Measurements from ENCODE around the gene HSPA12B. TPM values are rescaled to one million over a fixed set of nuclear protein-coding genes. Genes with fewer than 3 reads are reported as not detected.

HSPA12B gene
- total and polyA plus RNA-seq, 2 of the 13 experiments (the other 11 are each of a cell fraction or from before 2014, with no cell fraction given), result 0.01 TPM; not detected in 1

- TF ChIP-seq MNT (IDR thresholded peaks at IDR 0.05) (peak; percentile 77), ZBTB46 (CRISPR knock-in tag; IDR thresholded peaks at IDR 0.05; ENCODE audit: borderline replicate concordance) (no peak), CHD4 (IDR thresholded peaks at IDR 0.05; ENCODE audit: borderline replicate concordance, low read length) (no peak), ZNF18 (CRISPR knock-in tag; IDR thresholded peaks at IDR 0.05; ENCODE audit: insufficient replicate concordance) (peak; percentile 92), ZNF703 (CRISPR knock-in tag; IDR thresholded peaks at IDR 0.05; ENCODE audit: borderline replicate concordance) (no peak), ZNF775 (CRISPR knock-in tag; IDR thresholded peaks at IDR 0.05; ENCODE audit: borderline replicate concordance) (no peak), NFRKB (IDR thresholded peaks at IDR 0.05) (no peak), ZNF44 (CRISPR knock-in tag; IDR thresholded peaks at IDR 0.05) (peak; percentile 72), ZNF3 (CRISPR knock-in tag; IDR thresholded peaks at IDR 0.05) (no peak), LBX2 (CRISPR knock-in tag; IDR thresholded peaks at IDR 0.05; ENCODE audit: borderline replicate concordance) (0 out of 2 replicates have a peak, but pooled peaks have one; percentile 10), CBX5 (CRISPR knock-in tag; IDR thresholded peaks at IDR 0.05; ENCODE audit: borderline replicate concordance) (no peak; the same call in 1 of the 2 replicates), KLF9 (CRISPR knock-in tag; IDR thresholded peaks at IDR 0.05; ENCODE audit: low read depth) (peak; percentile 94; the same call in 1 of the 2 replicates), MZF1 (CRISPR knock-in tag; IDR thresholded peaks at IDR 0.05; ENCODE audit: borderline replicate concordance) (peak; percentile 8; the same call in 1 of the 2 replicates), ATF7-NPFF (CRISPR knock-in tag; IDR thresholded peaks at IDR 0.05; ENCODE audit: low read depth) (peak; percentile 97), SETDB1 (CRISPR knock-in tag; IDR thresholded peaks at IDR 0.05; ENCODE audit: borderline replicate concordance) (no peak), JARID2 (CRISPR knock-in tag; IDR thresholded peaks at IDR 0.05; ENCODE audit: insufficient replicate concordance) (peak; percentile 86), AKAP8 (CRISPR knock-in tag; IDR thresholded peaks at IDR 0.05) (peak; percentile 76), ZNF83 (CRISPR knock-in tag; IDR thresholded peaks at IDR 0.05; ENCODE audit: borderline replicate concordance) (no peak), IKZF4 (CRISPR knock-in tag; IDR thresholded peaks at IDR 0.05; ENCODE audit: borderline replicate concordance, low read depth, not compliant biosample characterization) (peak; percentile 95), SATB2 (CRISPR knock-in tag; IDR thresholded peaks at IDR 0.05) (peak; percentile 88)
- TF ChIP-seq, protein P1, sequence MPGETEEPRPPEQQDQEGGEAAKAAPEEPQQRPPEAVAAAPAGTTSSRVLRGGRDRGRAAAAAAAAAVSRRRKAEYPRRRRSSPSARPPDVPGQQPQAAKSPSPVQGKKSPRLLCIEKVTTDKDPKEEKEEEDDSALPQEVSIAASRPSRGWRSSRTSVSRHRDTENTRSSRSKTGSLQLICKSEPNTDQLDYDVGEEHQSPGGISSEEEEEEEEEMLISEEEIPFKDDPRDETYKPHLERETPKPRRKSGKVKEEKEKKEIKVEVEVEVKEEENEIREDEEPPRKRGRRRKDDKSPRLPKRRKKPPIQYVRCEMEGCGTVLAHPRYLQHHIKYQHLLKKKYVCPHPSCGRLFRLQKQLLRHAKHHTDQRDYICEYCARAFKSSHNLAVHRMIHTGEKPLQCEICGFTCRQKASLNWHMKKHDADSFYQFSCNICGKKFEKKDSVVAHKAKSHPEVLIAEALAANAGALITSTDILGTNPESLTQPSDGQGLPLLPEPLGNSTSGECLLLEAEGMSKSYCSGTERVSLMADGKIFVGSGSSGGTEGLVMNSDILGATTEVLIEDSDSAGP (CRISPR knock-in tag; IDR thresholded peaks at IDR 0.05; ENCODE audit: borderline replicate concordance), result peak; percentile 84
Measured at GRCh38 chr20:3767427-3768341, 35.2 kb downstream of the HSPA12B start, which contains the start of gene ADISSP (continued).

All from HepG2 (cell line).